ENCODE data around the gene ACAD10.

Gene ACAD10

DNA sequence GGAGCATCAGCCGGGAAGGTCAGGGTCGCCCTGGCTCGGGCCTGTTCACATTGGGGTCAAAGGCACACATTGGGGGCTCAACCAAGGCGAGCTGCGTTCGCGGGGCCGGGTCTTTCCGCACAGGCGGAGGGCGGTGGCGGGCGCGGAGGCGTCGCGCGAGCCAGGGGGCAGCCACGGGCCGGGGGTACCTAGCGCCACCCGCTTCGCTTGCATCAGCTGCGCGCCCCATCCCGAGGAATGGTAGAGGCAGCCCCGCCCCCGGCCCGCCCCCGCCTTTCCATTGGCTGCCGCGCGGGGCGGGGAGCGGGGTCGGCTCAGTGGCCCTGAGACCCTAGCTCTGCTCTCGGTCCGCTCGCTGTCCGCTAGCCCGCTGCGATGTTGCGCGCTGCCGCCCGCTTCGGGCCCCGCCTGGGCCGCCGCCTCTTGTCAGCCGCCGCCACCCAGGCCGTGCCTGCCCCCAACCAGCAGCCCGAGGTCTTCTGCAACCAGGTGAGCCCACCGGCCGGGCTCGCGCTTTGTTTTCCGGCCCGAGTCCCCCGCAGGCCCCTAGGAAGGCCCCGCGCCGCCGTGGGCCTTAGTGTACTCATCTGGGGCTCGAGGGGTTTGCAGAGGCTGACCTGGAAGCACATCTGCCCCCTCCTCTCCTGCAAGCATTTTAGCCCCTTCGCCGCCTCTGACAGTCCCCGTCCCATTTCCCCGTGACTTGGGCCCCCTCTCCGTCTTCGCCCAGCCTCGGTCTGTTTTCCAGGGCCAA lies 80.9 kb downstream of the ACAD10 start, which contains the start of gene ALDH2:
TSS of gene ALDH2 (plus strand) at position 326 of the 754 bp plus-strand sequence. CDS start at position 376, 50 bp downstream.
- TF ChIP-seq, protein P1, sequence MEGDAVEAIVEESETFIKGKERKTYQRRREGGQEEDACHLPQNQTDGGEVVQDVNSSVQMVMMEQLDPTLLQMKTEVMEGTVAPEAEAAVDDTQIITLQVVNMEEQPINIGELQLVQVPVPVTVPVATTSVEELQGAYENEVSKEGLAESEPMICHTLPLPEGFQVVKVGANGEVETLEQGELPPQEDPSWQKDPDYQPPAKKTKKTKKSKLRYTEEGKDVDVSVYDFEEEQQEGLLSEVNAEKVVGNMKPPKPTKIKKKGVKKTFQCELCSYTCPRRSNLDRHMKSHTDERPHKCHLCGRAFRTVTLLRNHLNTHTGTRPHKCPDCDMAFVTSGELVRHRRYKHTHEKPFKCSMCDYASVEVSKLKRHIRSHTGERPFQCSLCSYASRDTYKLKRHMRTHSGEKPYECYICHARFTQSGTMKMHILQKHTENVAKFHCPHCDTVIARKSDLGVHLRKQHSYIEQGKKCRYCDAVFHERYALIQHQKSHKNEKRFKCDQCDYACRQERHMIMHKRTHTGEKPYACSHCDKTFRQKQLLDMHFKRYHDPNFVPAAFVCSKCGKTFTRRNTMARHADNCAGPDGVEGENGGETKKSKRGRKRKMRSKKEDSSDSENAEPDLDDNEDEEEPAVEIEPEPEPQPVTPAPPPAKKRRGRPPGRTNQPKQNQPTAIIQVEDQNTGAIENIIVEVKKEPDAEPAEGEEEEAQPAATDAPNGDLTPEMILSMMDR (IDR thresholded peaks at IDR 0.05; ENCODE audit: borderline replicate concordance, insufficient read depth, low read depth, low read length) = no peak
- H3K4me3 ChIP-seq (ENCODE audit: low read depth, low read length) = peak within 1 kb of the TSS; percentile 72

DNA sequence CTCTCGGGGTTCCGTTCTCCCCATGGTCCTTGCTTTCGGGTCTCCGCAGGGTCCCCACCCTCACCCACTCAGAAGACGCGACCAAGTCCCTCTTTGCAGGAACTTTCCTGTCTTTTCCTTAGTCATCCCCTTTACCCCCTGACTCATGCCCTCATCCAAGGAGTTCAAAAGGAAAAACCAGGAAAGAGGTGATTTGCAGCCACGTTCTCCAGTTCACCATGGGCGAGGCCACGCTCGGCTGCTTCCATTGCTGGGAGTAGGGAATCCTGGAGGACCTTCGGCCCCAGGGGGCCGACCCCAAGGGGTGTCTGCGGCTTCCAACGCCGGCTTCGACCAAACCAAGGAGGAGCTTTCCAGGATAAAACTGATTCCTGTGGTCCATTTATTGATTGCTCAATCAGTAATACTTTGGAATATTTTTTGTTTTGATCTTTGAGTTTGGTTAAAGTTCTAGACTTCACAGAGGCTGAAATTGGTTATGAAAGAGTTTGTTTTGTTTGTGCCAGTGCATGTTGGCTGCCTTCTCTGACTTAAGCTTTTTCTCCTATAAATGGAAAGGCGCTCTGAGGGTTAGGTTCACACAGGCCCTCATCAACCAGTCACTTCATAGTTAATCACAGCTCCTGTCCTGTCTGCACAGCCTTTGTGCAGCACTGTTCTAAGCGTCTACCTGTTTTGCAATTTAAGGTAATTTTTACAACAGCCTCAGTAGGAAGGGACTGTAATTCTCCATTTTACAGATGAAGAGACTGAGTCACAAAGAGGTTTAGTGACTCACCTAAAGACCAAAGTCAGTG lies 81.7 kb downstream of the ACAD10 start:
- TF ChIP-seq, protein P1 (IDR thresholded peaks at IDR 0.05; ENCODE audit: borderline replicate concordance, insufficient read depth, low read depth, low read length) = no peak
- H3K4me3 ChIP-seq (ENCODE audit: low read depth, low read length) = peak overlapping the region; percentile 72

DNA sequence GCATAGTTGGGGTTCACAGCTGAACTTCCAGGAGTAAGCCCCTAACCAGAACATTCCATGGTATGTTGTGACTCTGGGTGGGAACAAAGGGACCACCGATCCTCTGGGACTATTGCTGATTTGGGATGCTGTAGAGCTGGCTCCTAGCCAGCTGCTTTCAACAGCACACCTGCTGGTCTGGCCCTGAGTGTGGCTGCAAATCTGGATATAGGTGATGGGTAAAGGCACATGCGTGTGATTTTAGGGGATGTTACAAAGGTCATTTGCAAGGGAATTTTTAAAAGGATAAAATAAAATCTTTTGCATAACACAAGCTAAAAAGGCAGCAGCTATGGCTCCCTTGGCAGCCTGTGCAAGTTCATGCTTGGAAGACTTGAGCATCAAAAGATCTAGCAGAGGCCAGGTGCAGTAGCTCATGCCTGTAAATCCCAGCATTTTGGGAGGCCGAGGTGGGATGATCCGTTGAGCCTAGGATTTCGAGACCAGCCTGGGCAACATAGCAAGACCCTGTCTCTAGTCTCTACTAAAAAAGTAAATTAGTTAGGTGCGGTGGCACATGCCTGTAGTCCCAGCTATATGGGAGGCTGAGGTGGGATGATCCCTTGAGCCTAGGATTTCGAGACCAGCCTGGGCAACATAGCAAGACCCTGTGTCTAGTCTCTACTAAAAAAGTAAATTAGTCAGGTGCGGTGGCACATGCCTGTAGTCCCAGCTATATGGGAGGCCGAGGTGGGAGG lies 82.5 kb downstream of the ACAD10 start:
- H3K4me3 ChIP-seq (ENCODE audit: low read depth, low read length) = no peak overlapping the region
- TF ChIP-seq, protein P1 (IDR thresholded peaks at IDR 0.05; ENCODE audit: borderline replicate concordance, insufficient read depth, low read depth, low read length) = no peak

DNA sequence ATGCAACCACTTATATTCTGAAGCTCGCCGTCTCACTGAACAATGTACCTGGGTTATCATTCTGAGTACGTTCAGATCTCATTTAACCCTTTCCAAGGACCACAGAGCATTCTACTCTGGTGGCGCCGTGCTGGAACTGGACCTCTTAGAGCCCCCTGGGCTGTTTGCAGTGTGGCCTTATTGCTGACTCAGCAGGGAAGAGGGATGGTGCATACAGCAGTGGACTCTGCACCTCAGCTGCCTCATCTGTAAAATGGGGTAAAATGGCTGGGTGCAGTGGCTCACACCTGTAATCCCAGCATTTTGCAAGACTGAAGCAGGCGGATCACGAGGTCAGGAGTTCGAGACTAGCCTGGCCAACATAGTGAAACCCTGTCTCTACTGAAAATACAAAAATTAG lies 83.7 kb downstream of the ACAD10 start:
- TF ChIP-seq, protein P1 (IDR thresholded peaks at IDR 0.05; ENCODE audit: borderline replicate concordance, insufficient read depth, low read depth, low read length) = no peak
- H3K4me3 ChIP-seq (ENCODE audit: low read depth, low read length) = no peak overlapping the region

DNA sequence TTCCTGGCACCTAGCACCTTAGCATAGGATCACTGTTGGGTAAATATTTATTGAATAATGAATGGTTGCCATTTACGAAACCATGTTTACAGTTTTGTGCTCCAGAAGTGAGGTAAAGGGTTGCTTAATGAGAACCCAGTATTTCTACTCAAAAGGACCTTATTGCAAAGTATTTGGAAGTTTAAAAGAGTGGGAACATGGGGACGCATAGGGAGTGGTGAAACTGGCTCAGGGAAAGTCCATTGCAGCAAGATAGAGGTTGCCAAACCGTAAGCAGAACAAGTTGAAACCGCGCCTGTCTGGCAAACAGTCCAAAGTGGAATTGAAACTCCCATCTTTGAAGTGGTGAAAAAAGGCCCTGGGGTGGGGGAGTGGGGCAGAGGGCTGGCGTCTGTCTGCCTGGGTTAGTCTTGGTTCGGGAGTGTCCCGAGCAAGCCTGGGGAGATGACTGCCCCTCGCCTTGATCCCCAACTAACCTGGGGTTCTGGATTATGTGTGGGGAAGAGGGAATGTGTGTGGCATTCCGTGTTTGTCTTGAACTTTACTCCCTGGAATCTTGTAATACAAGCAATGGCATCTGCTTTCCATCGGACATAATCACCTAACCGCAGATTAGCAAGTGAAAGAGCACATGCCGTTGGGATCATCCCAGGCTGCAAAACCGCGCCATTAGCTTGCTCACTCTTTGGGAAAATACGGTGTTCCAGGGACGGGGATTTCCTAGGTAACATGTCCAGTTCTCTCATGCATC lies 88.1 kb downstream of the ACAD10 start:
- H3K4me3 ChIP-seq (ENCODE audit: low read depth, low read length) = no peak overlapping the region
- TF ChIP-seq, protein P1 (IDR thresholded peaks at IDR 0.05; ENCODE audit: borderline replicate concordance, insufficient read depth, low read depth, low read length) = no peak

Data from GM12875 (cell line).